HG02610 (cell line): Measurements from ENCODE around the gene DOK6.
"Not testable (repeated sequence)": the region's sequence is repeated elsewhere in the genome, so short reads cannot be mapped to it uniquely, and the experiment has no call there.

ENCODE experiments used
- ATAC-seq: cut with Tn5 transposase; IDR thresholded peaks from one replicate; pipeline ENCODE4 v1.9.1; 2021; ENCODE audit warnings: mild to moderate bottlenecking, moderate library complexity; ENCODE audit not compliant: unreplicated experiment

DOK6 gene

GRCh38 chr18:69400253-69400975 lies at the start of gene DOK6:
DOK6 (plus strand) TSS chr18:69400888.
- no peak for ATAC-seq

- no peak for ATAC-seq
These were observed 47.7 kb upstream of the DOK6 start for GRCh38 chr18:69353023-69353422.

DNA sequence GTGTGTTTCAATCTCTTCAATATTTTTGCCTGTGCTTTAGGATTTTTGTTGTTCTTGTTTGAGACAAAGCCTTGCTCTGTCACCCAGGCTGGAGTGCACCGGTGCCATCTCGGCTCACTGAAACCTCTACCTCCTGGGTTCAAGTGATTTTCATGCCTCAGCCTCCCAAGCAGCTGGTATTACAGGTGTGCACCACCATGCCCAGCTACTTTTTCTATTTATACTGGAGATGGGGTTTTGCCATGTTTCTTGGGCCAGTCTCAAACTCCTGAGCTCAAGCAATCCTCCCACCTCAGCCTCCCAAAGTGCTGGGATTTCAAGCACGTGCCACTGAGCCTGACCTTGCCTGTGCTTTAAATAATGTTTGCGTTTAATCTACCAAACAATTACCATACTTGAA lies 43.1 kb upstream of the DOK6 start:
- no peak for ATAC-seq

DNA sequence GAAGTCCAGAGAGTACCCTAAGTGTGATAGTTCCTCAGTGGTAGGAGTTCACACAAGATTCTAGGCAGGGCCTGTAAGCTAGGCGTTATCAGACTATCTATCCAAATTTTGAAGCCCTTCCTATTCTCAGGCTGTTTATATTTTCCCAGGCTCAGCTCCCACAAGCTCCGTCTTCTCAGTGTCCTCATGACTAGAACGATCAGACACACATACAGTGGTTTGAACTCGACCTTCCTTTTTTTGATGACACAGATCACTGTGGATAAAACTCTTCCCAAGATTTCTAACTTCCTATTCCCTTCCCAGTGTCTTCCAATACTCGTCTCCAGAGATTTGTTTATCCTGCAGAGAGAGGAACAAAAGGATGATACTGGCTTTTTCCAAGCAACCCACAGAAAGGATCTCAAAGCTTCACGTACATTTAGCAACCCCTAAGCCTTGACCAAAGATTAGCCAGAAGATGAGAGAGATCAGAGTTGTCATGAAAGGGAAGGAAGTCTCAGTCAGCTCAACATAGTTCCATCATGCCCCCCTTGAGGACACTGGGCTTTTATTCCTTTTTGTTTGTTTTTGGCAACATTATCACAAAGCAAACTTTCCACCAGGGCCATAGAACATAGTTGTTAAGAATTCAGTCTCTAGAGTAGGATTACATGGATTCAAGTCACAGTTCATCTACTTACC lies 42.3 kb upstream of the DOK6 start:
- ATAC-seq = no peak

DNA sequence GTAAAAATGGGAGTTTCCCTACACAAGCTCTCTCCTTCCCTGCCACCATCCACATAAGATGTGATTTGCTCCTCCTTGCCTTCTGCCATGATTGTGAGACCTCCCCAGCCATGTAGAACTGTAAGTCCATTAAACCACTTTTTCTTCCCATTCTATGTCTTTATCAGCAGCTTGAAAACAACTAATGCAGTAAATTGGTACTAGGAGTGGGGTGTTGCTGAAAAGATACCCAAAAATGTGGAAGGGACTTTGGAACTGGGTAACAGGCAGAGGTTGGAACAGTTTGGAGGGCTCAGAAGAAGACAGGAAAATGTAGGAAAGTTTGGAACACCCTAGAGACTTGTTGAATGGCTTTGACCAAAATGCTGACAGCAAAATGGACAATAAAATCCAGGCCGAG lies 40.9 kb upstream of the DOK6 start:
- not testable (repeated sequence) for ATAC-seq

GRCh38 chr18:69364930-69365329 lies 35.8 kb upstream of the DOK6 start:
- no peak for ATAC-seq

DNA sequence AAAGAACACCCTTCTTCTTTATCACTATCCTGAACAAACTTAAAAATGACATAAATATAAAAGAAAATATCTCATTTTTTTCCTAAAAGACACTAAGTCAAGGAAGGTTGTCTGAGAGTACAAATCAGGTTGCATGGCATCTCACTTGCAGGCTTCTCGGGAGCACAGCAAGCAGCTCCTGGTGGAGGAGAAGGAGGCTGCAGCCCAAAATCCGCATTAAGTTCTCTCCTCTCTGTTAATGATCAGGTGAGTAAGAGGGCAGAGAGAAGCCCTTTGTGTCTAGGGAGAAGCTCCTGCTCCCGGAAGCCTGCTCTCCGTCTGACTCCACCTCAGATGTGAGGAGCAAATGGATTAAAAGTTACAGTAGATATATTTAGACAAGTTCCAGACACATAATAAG lies 35.0 kb upstream of the DOK6 start:
- ATAC-seq = no peak

DNA sequence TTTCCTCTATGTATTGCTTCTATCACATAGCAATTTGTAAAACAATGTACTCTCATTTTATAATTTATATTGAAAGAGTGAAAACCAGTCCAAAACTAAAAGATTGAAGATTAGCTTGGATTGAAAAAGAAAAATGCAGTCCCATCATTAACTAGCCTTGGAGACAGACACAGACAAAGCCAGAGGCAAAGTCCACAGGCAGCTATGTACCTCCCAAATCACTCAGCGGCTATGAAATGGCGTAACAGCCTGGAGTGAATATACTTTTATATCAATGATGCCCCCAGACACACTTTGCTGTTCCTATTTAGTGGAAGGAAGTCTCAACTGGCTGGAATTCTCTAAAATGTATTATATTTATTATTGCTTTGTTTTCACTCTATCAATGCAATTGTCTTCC lies 33.6 kb upstream of the DOK6 start:
- no peak for ATAC-seq

DNA sequence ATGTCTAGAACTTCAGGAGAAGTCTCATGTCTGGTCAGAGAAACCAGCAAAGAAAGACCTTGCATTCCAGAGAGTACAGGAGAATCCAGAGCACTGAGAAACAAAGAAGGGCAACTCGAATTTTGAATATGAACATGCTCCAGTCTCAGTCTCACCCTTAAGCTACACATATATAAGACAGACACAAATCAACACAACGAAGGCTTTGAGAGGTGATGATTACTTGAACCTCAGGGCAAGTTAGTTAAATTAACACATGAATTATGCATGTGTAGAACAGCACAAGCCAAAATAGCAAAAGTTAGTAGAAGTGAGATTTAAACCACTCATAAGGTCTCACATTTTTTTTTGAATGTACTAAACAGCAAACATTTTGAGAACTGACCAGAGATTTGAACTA lies 29.0 kb upstream of the DOK6 start:
- ATAC-seq = no peak

- no peak for ATAC-seq
These were observed 20.4 kb upstream of the DOK6 start for GRCh38 chr18:69380324-69380723.

DNA sequence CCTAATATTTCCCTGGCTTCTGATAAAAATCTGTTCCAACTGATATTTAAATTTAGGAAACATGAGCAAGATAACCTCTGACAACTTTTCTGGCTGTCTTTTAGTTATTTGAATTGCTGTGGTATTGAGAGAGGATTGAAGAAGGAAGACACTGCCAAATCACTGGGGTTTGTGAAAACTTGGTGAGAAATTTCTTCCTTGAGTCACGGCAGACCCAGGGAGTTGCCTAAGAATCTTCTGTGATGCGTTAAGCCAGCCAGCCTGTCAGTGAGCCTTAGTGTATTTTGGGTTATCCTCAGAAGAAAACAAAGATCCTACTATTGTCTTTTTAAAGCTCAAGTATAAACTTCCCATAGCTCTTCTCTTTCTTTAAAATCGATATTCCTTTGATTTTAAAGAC lies 17.5 kb upstream of the DOK6 start:
- ATAC-seq = no peak

GRCh38 chr18:69387186-69387585 lies 13.5 kb upstream of the DOK6 start:
- no peak for ATAC-seq

DNA sequence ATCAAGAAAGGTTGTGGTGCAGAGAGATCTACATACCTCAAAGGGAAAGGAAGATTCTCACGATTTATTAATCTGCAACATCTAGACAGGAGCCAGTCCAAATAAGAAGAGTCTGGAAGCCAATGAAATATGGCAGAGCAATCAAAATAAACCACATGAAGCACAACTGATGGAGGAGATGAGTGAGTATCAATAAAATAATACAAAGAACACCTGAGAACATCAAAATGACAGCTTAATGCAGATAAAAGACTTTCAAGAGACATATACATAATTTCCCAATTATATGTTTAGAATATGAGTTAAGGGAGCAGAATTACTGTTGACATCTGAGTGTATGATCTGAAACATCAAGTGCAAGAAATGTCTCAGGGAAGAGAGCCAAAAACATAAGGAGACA lies 12.5 kb upstream of the DOK6 start:
- no peak for ATAC-seq

DNA sequence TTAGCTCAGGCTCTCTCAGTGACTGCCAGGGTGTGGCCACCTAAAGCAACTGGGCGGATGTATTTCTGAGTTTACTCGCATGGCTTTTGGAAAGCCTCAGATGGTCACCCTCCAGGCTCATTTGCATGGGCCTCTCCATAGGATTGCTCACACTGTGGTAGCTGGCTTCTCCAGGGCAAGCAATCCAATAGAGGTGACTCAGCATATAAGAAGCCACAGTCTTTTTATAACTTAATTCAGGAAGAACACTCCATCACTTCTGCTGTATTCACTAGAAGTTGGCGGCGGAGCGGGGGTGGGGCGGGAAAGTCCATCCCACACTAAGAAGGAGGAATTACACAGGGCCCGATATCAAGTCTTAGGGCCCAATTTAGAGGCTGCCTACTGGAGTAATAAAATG lies 3.6 kb upstream of the DOK6 start:
- no peak for ATAC-seq

GRCh38 chr18:69399253-69399652 lies 1.4 kb upstream of the DOK6 start:
- ATAC-seq = no peak

DNA sequence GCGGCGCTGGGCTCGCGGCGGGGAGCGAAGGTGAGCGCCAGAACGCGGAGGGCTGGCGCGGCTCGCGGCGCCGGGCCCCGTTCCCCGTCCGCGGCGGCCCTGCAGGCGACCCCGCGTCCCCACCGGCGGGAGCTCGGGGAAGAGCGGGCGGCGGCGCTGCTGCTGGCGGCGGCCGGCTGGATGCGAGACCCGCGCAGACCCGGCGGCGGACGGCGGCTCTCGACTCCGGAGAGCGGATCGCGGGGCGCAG lies 213 bp downstream of the DOK6 start:
- no peak for ATAC-seq

DNA sequence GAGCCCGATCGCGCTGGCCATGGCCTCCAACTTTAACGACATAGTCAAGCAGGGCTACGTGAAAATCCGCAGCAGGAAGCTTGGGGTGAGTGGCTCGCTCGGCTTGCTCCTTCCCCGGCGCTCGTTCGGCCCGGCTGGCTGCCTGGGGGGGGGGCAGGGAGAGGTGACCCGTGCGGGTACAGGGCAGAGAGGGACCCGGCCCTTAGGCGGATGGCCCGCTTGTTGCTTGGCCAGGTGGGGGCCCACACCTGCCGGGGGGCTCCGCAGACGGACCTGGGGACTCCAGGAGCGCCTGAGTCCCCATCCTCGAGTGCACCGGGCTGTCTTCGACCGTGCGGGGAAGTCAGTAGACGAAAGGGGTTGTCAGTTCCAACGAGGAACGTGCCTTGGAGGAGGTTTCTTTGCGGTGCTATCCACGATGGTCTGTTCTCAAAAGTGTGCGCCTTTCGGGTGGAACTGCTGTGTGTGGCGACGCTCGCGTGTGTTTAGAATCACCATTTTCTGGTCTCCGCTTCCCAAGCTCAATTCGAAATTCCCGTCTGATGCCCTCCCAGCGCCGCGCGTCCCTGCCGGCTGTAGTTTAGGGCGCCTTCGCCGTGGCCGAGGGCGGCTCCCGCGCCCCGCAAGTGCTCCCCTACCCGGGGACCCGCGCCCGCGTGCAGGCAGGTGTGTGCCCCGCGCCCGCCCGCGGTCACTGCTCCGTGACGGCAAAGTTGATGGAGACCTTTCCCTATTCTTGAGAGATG lies 711 bp downstream of the DOK6 start:
- ATAC-seq = no peak

DNA sequence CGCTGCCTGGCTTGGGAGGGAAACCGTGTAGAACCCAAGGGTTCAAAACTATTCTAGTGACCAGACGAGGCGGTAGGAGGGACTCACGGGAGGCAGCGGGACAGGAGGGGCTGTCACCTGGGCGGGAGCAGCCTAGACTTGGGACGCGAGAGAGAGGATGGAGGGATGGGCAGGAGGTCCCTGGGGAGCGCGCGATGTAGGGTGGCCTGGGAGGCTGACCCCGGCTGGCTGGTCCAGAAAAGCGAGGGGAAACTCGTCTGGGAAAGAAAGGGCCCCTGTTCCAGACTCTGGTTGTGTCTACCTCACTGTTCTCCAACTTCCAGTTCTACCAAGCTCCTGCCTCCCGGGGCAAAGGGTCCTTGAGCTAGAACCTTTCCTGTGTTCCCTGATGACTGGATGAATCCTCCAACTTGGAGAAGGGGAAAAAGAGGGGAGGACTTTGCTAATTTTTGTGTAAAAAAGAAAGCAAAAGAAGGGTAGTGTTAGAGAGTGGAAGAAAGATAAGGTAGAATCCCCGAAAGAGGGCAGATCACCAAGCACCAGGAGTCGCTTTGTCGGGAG lies 1.4 kb downstream of the DOK6 start:
- ATAC-seq = no peak

GRCh38 chr18:69402533-69402989 lies 1.9 kb downstream of the DOK6 start:
- no peak for ATAC-seq

DNA sequence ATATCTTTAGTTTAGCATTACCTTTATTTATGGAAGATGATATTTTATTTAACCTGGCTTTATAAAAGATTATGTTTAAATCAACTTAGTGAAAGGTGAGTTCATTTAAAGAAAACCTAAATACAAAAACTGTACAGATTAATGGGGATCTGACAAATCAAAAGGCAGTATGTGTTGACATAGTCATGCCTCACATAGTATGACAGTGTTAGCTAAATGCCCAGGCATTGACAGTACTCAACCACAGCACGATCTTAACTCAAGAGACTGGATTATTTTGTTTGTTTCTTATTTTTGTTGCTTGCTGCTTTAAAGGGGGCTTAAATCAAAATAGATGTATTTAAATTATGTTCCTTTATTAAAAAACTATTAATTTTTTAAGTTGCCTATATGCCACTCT lies 7.8 kb downstream of the DOK6 start:
- no peak for ATAC-seq

DNA sequence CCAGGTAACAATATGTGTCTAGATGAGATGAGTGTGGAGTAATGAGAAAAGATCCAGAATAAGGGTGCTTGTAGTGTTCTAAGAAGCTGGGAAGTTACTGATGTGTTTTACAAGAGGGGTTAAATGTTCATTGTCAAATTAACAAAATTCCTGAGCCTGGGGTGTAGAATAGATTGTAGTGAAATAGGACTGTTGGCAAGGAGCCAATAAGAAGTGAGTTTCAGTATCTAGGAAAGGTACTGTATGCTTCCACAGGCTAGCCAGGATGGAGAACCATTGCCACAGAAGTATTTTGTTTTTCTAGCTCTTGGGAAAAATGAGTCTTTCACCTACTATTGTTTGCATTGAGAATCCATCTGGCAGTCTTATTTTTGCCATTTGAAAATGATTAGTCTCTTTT lies 10.5 kb downstream of the DOK6 start:
- ATAC-seq = no peak

DNA sequence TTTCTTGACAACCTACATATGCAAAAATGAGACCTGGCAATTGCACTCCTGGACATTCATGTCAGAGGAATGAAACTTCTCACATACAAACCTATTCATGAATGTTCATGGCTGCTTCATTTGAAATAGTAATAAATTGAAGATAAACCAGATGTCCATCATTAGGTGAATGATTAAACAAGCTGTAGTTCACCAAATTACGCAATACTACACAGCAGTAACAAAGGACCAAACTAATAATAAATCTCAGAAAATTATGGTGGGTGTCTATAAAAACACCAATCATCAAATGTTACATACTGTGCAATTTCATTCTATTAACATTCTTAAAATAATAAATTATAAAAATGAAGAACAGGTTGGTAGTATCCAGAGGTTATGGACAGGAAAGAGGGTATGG lies 13.5 kb downstream of the DOK6 start:
- ATAC-seq = no peak
